Prostate gland (tissue), 2 donors: Measurements from ENCODE around the gene SLC50A1. TPM values are rescaled to one million over a fixed set of nuclear protein-coding genes. Genes with fewer than 3 reads are reported as not detected.

Experiments
- DNase-seq: peaks from one replicate; pipeline ENCODE4 v3.0.0-alpha.2; 2019; ENCODE audit warnings: low spot score
- H3K27ac ChIP-seq, 2 donors: fragments of 200-600 bp; sonication (generic); 2 replicates each; pipeline ENCODE4 v1.5.1; 2017 to 2019
- H3K27me3 ChIP-seq: fragments of 200-600 bp; sonication (generic); replicated peaks from 2 replicates; pipeline ENCODE4 v1.5.1; 2019; ENCODE audit not compliant: insufficient read depth
- H3K36me3 ChIP-seq, 2 donors: fragments of 200-600 bp; sonication (generic); 1 replicate in 1 of 2; 2 replicates in 1 of 2; pipeline versions ENCODE4 v1.5.1 to v1.8.1; 2017 to 2019
- H3K4me1 ChIP-seq: fragments of 200-600 bp; sonication (generic); replicated peaks from 2 replicates; pipeline ENCODE4 v1.5.1; 2019
- H3K4me3 ChIP-seq, 2 donors: fragments of 200-600 bp; sonication (generic); 2 replicates each; pipeline ENCODE4 v1.5.1; 2017 to 2019
- H3K9me3 ChIP-seq: fragments of 200-600 bp; sonication (generic); 2 replicates; pipeline ENCODE4 v1.5.1; 2017
- POLR2A ChIP-seq: fragments of 450-650 bp; IDR thresholded peaks from one replicate; pipeline ENCODE4 v1.6.1; 2016; ENCODE audit warnings: antibody characterized with exemption, mild to moderate bottlenecking
- POLR2AphosphoS5 ChIP-seq: sonication (generic); formaldehyde crosslinking; IDR thresholded peaks from one replicate; pipeline ENCODE4 v1.6.1; 2017; ENCODE audit warnings: antibody characterized with exemption
- WGBS: methylation state at CpG from one replicate; pipeline ENCODE4 v1.1.5; 2018; 5-methylcytosine and 5-hydroxymethylcytosine counted together
- intact Hi-C: fragments of 100-400 bp; cut with DNase I; formaldehyde crosslinking; loops from one replicate; pipeline ENCODE4 v1.14.2; 2022
- total RNA-seq, 2 donors: library from RNA; depleted of rRNA; stranded (reverse); fragments of >200 nt; gene quantifications; one replicate each; pipeline ENCODE4 v1.1.0, GENCODE V29; 2016
- TF ChIP-seq, protein P1 (sequence below), 4 experiments: fragments of 200-600 bp in 2 of 4; fragments of 450-650 bp in 2 of 4; sonication (generic) in 2 of 4; IDR thresholded peaks; 1 replicate in 3 of 4; 2 replicates in 1 of 4; pipeline ENCODE4 v1.5.1; 2016 to 2019; ENCODE audit warnings: antibody characterized with exemption in 4 of 4, mild to moderate bottlenecking in 2 of 4, moderate library complexity in 2 of 4

SLC50A1 gene
- total RNA-seq, 2 donors from 2014 or later: 26.6 to 48.0 TPM

- Histone ChIP-seq H3K27ac (no peak overlapping the region), H3K36me3 (peaks cover 0 to 11% of the 10 kb centered on the region in 2 donors), H3K4me3 (no peak overlapping the region), H3K9me3 (no peaks in the 10 kb centered on the region), H3K4me1 (peaks cover 3% of the 10 kb centered on the region), H3K27me3 (peaks cover 2% of the 10 kb centered on the region)
- DNase-seq: no peak
- intact Hi-C loops: no loop called here
- no peak for TF ChIP-seq POLR2AphosphoS5
- TF ChIP-seq POLR2A: no peak
- TF ChIP-seq, protein P1, sequence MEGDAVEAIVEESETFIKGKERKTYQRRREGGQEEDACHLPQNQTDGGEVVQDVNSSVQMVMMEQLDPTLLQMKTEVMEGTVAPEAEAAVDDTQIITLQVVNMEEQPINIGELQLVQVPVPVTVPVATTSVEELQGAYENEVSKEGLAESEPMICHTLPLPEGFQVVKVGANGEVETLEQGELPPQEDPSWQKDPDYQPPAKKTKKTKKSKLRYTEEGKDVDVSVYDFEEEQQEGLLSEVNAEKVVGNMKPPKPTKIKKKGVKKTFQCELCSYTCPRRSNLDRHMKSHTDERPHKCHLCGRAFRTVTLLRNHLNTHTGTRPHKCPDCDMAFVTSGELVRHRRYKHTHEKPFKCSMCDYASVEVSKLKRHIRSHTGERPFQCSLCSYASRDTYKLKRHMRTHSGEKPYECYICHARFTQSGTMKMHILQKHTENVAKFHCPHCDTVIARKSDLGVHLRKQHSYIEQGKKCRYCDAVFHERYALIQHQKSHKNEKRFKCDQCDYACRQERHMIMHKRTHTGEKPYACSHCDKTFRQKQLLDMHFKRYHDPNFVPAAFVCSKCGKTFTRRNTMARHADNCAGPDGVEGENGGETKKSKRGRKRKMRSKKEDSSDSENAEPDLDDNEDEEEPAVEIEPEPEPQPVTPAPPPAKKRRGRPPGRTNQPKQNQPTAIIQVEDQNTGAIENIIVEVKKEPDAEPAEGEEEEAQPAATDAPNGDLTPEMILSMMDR (IDR thresholded peaks at IDR 0.05): no peak
- WGBS: 91% methylated on average over 7 of the region's 7 CpGs
Measured at GRCh38 chr1:155170806-155171205, 35.2 kb downstream of the SLC50A1 start.

DNA sequence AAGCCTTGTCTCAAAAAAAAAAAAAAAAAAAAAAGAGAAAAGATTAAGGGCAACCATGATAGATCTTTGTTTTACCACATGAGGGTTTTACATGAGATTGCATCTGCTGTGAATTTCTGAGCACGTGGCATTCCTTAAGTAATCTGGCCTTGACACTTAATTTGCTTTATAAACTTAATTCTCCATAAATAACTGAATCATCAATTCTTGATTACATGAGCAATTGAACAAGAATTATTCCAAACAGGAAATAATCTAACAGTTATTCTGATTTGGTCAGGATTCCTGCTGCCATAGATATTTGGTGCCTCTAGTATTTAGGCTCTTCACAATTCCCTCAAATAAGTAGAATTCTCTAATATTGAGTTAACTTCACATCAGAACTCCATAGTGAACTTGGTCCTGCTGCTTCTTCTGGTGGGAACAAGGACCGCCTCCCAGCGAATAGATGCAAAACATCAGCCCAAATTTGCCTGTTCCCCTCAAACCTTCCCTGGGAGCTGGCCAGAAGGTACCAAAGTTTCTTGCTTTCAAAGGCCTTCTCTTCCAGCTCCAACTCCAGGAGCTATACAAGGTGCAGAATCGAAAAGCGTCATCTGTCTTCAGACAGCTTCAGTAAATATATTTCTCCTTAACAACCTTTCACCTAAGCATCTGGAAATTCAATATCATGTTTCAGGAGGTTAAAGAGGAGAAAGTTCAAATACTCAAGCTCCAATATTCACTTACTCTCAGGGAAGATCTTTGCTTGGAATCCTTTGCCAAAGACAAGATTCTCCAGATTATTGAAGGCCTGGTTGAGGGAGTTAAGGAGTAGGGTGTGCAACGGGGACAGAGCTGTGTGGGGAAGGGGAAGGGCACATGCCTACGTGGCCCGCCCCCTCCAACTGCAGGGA lies 36.4 kb downstream of the SLC50A1 start:
- 44% methylated on average over 8 of the region's 8 CpGs for WGBS
- peak overlapping the region; percentile 61 to 78 for H3K4me3 ChIP-seq
- intact Hi-C loops: no loop called here
- H3K27me3 ChIP-seq: peaks cover 2% of the 10 kb centered on the region
- no peak for TF ChIP-seq POLR2A
- no peak for TF ChIP-seq POLR2AphosphoS5
- TF ChIP-seq, protein P1 (IDR thresholded peaks at IDR 0.05): no peak
- no peak for DNase-seq
- H3K27ac ChIP-seq: peak overlapping the region; percentile 86 to 89
- H3K9me3 ChIP-seq: no peaks in the 10 kb centered on the region
- H3K4me1 ChIP-seq: peaks cover 3% of the 10 kb centered on the region
- peaks cover 0 to 11% of the 10 kb centered on the region in 2 donors for H3K36me3 ChIP-seq

GRCh38 chr1:155172732-155173477 lies 37.3 kb downstream of the SLC50A1 start, which contains the start of gene KRTCAP2:
TSS of gene KRTCAP2 (minus strand) at chr1:155173304. CDS start at chr1:155173224, 80 bp downstream.
- intact Hi-C loops: no loop called here
- H3K4me1 ChIP-seq: no peaks in the 10 kb centered on the region
- WGBS: 1% methylated on average over 57 of the region's 57 CpGs

GRCh38 chr1:155173478-155174323 lies 38.0 kb downstream of the SLC50A1 start, which contains the start of gene TRIM46:
TSS of gene TRIM46 (plus strand) at chr1:155173849. CDS start at chr1:155173967, 118 bp downstream.
- Histone ChIP-seq H3K4me3 (peak within 1 kb of the TSS; percentile 61 to 78), H3K27me3 (peaks cover 2% of the 10 kb centered on the region), H3K36me3 (peaks cover 0 to 11% of the 10 kb centered on the region in 2 donors), H3K4me1 (no peaks in the 10 kb centered on the region), H3K9me3 (no peaks in the 10 kb centered on the region), H3K27ac (peak within 1 kb of the TSS; percentile 86 to 89)
- DNase-seq: no peak
- intact Hi-C loops: no loop called here
- WGBS: under 1% methylated on average over 38 of the region's 38 CpGs
- TF ChIP-seq POLR2A (no peak), POLR2AphosphoS5 (no peak)
- TF ChIP-seq, protein P1 (IDR thresholded peaks at IDR 0.05): no peak

More at GRCh38 chr1:155172732-155173477, 37.3 kb downstream of the SLC50A1 start, which contains the start of gene KRTCAP2:
- peak within 1 kb of the TSS; percentile 61 to 78 for H3K4me3 ChIP-seq
- H3K27ac ChIP-seq: peak within 1 kb of the TSS; percentile 86 to 89
- peak; percentile 91 for DNase-seq
- peaks cover 2% of the 10 kb centered on the region for H3K27me3 ChIP-seq
- peak; percentile 99 for TF ChIP-seq POLR2AphosphoS5
- peak; percentile 67 for TF ChIP-seq POLR2A
- TF ChIP-seq, protein P1 (IDR thresholded peaks at IDR 0.05): peak; percentile 89 to 99 (median 97)
- peaks cover 0 to 11% of the 10 kb centered on the region in 2 donors for H3K36me3 ChIP-seq
- no peaks in the 10 kb centered on the region for H3K9me3 ChIP-seq
